ENCODE results near the gene CTNND2.

DNA sequence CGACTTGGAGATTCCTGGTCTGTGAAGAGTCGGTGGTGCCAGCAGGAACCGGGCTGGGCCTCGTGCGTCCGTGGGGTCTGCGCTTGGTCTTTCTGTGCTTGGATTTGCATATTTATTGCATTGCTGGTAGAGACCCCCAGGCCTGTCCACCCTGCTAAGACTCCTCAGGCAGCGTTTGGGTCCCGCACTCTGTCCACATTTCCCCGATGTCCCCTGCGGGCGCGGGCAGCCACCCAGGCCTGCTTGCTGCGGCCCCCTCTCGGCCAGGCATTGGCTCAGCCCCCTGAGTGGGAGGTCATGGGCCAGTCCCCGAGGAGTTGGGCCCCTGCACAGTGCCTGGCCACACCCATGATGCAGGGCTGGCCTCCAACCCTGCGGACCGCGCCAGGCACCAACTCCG lies 27.4 kb upstream of the CTNND2 start:
- no peak for TF ChIP-seq POLR2A (IDR thresholded peaks at IDR 0.05)
- TF ChIP-seq, protein P1, sequence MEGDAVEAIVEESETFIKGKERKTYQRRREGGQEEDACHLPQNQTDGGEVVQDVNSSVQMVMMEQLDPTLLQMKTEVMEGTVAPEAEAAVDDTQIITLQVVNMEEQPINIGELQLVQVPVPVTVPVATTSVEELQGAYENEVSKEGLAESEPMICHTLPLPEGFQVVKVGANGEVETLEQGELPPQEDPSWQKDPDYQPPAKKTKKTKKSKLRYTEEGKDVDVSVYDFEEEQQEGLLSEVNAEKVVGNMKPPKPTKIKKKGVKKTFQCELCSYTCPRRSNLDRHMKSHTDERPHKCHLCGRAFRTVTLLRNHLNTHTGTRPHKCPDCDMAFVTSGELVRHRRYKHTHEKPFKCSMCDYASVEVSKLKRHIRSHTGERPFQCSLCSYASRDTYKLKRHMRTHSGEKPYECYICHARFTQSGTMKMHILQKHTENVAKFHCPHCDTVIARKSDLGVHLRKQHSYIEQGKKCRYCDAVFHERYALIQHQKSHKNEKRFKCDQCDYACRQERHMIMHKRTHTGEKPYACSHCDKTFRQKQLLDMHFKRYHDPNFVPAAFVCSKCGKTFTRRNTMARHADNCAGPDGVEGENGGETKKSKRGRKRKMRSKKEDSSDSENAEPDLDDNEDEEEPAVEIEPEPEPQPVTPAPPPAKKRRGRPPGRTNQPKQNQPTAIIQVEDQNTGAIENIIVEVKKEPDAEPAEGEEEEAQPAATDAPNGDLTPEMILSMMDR (IDR thresholded peaks at IDR 0.05): no peak

All from thyroid gland (tissue), 4 donors.